Activated T-cell treated with anti-CD3 and anti-CD28 coated beads for 1 hour (primary cell): ENCODE results near the gene PRG2.
"Not testable (repeated sequence)": the region's sequence is repeated elsewhere in the genome, so short reads cannot be mapped to it uniquely, and the experiment has no call there.

ENCODE experiments used
- DNase-seq: peaks from one replicate; pipeline ENCODE4 v3.0.0-alpha.2; 2020; ENCODE audit warnings: low read depth

PRG2 gene

DNA sequence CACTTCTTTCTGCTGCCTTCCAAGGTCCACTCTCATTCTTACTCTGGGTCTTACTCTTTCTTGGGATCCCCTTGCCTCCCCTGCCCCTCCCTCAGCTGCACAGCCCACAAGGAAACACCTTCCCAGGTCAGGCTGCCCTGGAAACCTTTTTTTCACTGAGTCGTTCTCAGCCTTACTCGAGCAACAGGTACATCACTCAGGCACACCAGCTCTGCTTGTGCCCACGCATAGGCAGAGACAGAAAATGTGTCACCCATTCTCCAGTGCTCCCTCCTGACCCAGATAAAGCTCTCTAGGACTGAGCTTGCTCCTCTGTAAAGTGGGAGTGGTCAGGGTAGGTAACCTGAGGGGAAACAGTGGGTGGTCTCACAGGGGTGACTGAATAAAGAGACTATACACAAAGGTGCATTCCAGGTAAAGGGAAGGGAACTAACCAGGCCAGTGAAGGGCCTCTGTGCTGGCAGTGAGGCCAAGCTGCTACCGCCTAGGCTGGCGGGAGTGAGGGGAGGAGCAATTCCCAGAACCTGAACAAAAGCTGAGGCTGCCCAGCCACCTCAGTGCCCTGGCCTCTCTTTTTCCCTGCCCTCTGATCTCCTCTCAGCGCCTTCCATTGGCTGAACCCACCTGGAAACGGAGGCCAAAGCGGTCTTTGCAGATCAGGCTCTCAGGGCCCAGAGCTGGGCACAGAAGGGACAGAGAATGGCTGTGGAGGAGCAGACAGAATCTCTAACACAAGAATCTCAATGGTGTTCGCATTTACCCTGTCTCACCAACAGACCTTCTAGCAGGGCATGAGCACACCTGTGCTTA lies 25.4 kb downstream of the PRG2 start:
- DNase-seq: no peak

- DNase-seq: no peak
Observed at GRCh38 chr11:57363131-57364080, 27.0 kb downstream of the PRG2 start.

- no peak for DNase-seq
Observed at GRCh38 chr11:57361926-57362325, 28.5 kb downstream of the PRG2 start.

DNA sequence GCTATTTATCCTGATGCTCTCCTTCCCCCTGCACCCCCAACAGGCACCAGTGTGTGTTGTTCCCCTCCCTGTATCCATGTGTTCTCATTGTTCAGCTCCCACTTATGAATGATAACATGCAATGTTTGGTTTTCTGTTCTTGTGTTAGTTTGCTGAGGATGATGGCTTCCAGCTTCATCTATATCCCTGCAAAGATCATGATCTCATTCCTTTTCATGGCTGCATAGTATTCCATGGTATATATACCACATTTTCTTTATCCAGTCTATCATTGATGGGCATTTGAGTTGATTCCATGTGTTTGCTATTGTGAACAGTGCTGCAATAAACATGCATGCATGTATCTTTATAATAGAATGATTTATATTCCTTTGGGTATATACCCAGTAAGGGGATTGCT lies 29.0 kb downstream of the PRG2 start:
- DNase-seq: not testable (repeated sequence)

DNA sequence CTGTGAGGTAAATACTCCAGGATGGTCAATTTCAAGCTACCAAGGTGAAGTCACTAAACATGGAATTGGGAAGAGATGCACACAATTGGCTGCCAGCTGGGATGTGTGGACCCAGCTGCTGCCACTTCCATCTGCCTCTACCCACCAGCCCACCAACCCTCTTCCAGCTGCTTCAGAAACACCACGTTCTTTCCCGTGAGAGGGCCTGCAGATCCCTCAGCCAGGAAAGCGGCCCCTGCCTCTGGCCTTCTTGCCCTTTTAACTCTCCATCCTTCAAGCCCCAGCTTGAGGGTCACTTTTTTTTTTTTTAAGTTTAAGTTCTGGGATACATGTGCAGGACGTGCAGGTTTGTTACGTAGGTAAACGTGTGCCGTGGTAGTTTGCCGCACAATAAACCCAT lies 29.5 kb downstream of the PRG2 start:
- no peak for DNase-seq

DNA sequence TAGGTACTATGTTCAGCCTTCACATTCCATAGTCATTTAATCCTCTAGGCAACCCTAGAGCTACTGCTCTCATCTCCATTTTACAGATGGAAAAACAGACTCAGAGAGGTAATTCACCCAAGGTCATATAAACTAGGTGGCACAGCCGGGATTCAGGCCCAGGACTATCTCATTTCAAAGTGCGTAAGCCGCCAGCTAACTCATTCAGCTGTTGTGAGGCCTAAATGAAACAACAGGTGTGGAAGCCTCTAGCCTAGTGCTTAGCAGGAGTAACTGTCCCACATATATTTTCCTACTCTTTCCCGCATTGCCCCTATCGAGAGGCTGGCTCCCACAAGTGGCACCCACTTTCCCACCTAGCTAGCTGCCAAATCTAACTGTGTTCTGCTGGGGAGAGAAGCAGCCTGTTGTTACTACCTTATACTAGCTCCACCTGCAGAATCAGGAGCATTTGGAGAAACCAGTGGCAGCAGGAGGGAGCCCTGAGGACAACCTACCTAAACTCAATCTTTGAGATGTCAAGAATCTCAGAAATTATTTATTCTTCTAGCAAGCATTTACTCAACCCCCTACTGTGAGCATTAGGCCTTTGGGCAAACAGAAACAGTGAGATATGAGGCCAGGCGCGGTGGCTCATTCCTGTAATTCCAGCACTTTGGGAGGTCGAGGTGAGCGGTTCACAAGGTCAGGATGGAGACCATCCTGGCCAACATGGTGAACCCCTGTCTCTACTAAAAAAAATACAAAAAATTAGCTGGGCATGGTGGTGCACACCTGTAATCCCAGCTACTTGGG lies 30.4 kb downstream of the PRG2 start:
- no peak for DNase-seq

DNA sequence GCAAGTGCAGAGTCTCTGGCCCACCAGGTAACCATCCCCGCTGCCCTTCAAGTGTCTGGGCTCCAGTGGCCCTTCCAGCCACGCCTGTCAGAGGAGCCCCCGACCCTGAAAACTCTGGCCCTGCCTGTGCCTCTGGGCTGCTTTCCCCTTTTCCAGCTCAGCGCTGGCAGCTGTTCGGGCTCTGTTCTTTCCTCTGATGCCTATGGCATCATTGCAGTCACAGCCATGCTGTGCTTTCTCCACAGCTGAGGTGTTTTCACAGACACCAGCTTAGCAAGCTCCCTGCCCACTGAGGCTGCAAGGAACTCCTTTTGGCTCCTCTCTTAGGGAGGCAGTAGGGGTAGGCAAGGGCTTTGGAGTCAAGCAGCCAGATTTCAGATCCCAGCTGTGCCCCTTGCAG lies 31.1 kb downstream of the PRG2 start:
- no peak for DNase-seq

DNA sequence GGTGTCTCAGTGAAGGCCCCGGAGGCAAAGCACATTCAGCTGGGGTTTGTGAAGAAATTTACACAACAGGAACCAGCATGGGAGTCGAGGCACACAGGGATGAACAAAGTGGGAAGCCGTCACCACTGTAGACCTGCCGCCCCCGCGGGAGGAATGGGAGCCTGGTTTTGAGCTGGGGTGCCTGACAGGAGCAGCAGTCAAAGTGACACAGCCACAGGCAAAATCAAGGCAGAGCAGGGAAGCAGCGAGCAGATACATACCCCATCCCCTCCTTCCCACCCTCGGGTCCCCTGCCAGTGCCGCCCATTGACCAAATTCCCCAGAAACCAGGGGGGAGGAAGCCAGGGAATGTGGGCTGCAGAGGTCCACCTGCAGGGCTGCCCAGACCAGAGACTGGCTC lies 31.5 kb downstream of the PRG2 start:
- DNase-seq: no peak

- no peak for DNase-seq
Observed at GRCh38 chr11:57358543-57358961, 31.9 kb downstream of the PRG2 start.

DNA sequence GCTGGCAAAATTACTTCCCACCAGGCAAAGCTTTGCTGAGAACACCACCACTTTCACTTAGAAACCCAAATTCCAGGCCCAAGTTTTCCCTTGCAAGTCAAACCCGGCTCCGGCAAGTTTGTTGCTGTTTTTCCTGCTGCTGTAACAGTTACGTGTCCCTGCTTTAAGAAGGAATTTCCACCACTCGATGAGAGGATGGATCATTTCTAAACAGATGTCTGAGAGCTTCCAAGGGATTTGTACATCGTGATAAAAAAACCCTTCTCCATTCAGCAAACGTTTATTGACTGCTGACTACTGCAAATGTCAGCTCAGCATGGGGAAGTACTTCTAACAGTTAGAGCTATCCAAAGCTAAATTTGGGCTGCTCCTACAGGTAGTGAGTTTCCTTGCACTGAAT lies 32.6 kb downstream of the PRG2 start:
- no peak for DNase-seq

DNA sequence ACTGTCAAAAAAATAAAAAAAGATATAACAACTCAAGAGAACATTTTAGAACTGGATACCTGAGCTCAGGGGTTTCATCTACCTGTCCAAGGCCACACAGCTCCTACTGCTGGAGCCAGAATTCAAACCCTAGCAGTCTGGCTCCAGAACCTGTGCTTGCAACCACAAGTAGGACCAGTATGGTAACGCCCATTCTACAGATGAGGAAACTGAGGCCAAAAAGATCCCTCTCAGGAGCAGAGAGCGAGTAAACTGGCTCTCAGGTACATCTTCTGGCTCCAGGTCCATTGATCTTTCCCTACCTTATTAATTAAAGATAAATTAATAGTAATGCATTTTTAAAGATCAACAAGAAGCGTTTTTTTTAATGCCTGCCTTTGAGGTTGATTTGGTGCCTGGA lies 33.1 kb downstream of the PRG2 start:
- no peak for DNase-seq

DNA sequence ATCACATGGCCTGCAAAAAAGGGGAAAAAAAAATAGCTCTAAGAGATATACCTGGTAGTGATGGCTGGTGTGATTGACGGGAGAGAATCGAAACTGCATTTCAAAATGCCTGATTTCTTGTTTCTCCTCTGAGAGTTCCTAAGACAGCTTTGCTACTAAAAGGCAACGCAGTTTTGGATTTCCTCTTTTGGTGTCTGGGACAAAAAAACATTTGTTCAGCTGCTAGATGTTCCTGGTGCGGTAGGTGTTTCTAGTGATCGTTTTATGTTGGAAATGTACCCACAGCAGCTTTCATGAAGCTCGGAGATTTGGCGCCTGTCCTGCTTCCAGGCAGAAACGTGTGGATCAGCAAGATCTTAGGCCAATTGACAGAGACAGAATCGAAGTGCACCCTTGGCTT lies 34.2 kb downstream of the PRG2 start:
- no peak for DNase-seq

GRCh38 chr11:57354699-57355098 lies 35.8 kb downstream of the PRG2 start:
- no peak for DNase-seq

GRCh38 chr11:57353852-57354251 lies 36.6 kb downstream of the PRG2 start:
- no peak for DNase-seq

DNA sequence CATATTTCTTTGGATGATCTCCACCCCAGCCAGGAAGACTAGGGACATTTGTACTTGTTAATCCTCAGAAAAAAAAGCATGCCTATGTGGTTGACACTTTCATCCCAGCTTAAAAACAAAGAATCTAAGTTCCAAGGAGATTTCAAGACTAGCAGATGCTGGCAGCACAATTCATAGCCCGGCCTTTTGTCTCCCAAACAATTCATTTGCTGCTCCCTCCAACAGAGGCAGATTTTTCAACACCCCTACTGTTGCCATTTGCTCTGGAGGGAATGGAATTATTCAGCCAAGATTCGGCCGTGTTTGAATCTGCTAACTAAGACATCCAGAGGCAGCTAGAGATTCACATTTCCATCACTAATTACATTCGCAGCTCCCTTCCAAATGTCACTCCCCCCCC lies 37.0 kb downstream of the PRG2 start:
- no peak for DNase-seq

DNA sequence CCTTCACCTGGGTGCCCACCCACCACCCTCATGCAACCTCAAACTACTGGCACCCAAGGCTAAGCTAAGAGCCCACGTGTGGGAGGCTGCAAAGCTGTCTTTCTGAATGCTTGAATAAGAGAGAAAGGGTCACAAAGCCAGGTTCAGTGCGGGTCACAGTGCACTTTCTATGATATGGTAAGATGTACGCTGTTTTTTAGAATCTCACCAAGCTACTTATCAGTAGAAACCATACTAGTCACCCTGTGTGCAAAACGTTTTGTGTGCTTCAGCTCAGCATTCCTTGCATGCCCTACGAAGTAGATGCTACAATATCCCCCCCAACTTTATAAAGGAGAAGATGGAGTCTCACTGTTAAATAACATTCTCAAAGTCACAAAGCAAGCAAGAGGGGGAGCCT lies 37.4 kb downstream of the PRG2 start:
- DNase-seq: no peak

DNA sequence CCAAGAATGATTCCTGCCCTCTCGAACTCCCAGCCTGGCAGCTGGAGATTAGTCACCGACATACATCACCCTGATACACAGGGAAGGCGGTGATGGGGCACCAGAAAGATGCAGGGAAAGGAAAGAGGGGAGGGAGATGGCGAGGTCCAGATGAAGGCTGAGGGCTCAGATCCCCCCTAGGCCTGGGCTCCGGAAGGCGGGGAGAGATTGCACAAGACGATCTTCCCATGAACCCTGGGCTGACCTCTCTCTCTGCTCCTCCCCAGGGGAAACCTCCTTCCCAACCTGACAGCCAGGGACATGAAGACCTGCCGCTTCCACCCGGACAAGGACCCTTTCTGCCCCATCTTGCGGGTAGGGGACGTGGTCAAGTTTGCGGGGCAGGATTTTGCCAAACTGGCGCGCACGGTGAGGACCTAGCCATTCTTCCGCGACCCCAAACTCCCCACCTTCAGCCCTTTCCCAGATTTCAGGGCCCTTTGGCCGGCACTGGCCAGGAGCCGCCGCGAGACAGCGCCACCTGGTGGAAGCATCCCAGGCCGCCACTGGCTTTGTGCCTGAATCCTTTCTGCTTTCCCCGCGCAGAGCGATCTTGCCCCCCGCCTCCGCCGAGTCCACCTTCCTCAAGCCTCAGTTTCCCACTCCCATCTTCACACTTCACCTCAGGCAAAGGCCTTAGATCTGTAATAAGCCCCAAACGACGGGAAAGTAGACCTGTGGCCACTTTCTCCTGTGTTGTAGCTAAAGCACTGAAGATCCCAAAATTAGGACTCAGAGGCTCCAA lies 40.8 kb downstream of the PRG2 start:
- DNase-seq: peak; percentile 59

- no peak for DNase-seq
Observed at GRCh38 chr11:57348636-57349313, 41.7 kb downstream of the PRG2 start.

- no peak for DNase-seq
Observed at GRCh38 chr11:57348052-57348451, 42.4 kb downstream of the PRG2 start.

GRCh38 chr11:57347336-57347735 lies 43.1 kb downstream of the PRG2 start:
- no peak for DNase-seq
